IPS-18c (cell line): ENCODE measurements around the gene FLNB.

Experiments
- H3K4me3 ChIP-seq: 2 replicates; pipeline ENCODE4 v1.7.0; 2013; ENCODE audit warnings: low read depth, mild to moderate bottlenecking, low read length, moderate library complexity; ENCODE audit not compliant: insufficient read depth
- H3K9me3 ChIP-seq: one replicate; pipeline ENCODE4 v1.6.1; 2013; ENCODE audit warnings: mild to moderate bottlenecking, low read length, moderate library complexity; ENCODE audit not compliant: control insufficient read depth, insufficient read depth

FLNB gene

DNA sequence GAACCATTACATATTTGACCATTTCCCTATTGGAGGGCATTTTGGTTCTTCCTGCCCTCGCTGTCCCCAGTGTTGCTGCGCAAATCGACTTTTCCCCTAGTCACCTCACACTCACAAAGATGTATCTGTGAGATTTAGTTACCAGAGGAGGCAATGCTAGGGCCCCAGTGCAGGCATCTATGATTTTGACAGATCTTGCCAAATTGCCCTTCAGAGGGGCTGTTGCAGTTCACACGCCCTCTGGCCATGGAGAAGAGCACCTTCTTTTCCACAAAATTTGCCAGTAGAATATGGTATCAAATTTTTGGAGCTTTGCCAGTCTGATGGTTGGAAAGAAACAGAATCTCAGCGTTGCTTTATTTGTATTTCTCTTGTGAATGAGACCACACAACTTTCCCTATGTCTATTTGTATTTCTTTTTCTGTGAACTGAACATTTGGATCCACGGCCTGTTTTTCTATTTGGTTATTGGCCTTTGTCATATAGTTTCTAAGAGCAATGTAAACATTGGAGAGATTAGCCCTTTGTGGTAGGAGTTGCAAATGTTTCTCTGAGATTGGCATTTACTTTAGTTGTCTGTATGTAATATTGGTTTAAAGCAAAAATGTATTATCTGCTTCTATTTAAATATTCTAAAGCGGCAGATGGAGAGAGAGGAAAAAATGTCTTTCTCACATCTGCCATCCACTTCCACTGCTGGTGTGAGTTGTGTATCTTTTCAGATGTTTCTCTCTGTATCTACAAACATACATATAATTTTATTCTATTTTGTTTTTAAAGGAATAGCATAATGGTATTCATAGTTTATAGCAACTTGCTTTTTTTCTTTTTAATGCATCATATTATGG, 136.5 kb downstream of the FLNB start:
- H3K4me3 ChIP-seq: no peak overlapping the region
- H3K9me3 ChIP-seq: no peaks in the 10 kb centered on the region

DNA sequence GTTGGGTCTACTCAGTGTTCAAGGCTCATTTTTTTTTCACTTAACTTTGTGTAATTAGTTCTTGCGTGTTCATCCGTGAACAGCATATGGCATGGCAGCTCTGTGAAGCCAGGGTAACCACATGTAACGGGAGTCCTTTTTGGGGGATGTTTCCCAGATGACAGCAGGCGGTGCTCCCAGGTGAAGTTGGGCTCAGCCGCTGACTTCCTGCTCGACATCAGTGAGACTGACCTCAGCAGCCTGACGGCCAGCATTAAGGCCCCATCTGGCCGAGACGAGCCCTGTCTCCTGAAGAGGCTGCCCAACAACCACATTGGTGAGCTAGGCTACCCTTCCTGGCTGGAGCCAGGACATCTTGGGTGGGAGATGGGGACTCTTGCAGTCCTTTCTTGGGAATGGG, 139.8 kb downstream of the FLNB start:
- H3K4me3 ChIP-seq: no peak overlapping the region
- H3K9me3 ChIP-seq: peaks cover 2% of the 10 kb centered on the region

DNA sequence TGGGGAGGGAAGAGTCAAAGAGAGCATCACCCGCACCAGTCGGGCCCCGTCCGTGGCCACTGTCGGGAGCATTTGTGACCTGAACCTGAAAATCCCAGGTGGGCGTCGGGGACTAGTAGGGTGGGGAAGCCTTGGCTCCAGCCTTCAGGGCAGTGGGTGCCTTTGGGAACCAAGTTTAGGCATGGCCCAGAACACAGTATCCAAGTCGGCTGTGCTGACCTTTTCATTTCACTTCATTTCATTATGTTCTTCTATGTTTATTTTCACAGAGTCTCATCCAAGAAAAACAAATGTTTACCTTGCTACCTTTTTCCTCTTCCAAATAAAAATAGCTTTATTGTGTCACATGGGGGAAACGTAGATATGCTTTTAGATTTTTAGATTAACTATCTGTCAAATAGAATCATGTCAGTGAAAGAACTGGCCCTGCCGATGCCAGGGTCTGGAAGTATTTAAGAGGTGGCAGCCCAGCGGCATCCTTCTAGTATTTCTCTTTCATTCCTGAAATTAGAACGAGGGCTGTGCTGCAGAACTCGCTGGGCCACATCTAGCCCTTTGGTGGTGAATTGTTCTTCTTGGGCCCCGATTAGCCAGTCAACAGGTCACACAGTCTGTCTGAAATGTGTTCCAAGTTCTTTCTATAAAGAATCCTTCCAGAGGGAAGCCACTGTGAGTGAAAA, 142.0 kb downstream of the FLNB start:
- peaks cover 2% of the 10 kb centered on the region for H3K9me3 ChIP-seq
- H3K4me3 ChIP-seq: no peak overlapping the region

- no peak overlapping the region for H3K4me3 ChIP-seq
- H3K9me3 ChIP-seq: peaks cover 2% of the 10 kb centered on the region
These were observed 142.6 kb downstream of the FLNB start for GRCh38 chr3:58150810-58151199.

DNA sequence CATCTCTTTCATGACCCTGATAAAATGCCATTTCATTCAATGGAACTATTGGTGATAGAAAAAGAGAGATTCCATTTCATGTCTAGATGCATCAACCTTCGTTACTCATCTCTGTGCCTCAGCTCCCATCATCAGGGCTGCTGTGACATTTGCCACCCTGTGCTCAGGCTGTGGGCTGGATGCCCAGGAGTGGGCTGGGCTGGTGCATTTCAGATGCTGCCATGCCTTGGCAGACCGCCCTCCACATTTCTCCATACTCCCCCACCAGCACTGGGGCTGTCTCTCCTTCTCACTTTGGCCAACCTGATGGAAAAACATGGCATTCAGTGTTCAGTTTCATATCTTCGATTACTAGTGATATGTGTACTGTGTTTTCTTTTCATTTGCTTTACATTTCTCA, 143.4 kb downstream of the FLNB start:
- Histone ChIP-seq H3K9me3 (peaks cover 2% of the 10 kb centered on the region), H3K4me3 (no peak overlapping the region)

DNA sequence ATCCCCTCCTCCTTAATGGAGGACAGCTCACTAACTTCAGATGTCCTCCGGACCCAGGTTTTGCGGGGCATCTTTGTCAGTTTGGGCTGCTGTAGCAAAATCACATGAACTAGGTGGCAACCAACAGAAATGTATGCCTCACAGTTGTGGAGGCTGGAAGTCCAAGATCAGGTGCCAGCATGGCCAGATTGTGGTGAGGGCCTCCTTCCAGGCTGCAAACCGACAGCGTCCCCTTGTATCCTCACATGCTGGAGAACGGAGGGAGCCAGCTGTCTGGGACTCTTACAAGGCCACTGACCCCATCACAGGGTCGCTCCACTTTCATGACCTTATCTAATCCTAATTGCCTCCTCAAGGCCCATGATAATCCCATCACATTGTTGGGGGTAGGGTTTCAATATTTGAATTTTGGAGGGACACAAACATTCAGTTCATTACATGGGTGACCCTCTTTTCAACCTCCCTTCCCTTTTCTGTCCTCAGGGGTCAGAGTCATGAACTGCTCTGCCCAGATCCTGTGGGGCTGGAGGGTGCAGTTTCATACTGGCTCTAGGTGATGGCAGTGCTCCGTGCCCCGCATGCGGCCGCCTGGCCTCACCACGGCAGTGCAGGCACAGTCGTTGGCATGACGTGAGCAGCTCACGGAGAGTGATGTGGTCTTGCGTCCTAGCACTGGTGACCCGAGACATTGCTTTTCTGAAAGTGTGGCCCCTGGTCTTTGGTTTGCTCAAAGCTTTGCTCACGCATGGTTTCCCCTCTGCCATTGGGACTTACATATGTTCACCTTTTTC, 144.2 kb downstream of the FLNB start:
- Histone ChIP-seq H3K9me3 (peaks cover 2% of the 10 kb centered on the region), H3K4me3 (no peak overlapping the region)

GRCh38 chr3:58153371-58153770, 145.1 kb downstream of the FLNB start:
- Histone ChIP-seq H3K9me3 (peaks cover 2% of the 10 kb centered on the region), H3K4me3 (no peak overlapping the region)

- H3K4me3 ChIP-seq: no peak overlapping the region
These were observed 146.6 kb downstream of the FLNB start for GRCh38 chr3:58154626-58155449.

DNA sequence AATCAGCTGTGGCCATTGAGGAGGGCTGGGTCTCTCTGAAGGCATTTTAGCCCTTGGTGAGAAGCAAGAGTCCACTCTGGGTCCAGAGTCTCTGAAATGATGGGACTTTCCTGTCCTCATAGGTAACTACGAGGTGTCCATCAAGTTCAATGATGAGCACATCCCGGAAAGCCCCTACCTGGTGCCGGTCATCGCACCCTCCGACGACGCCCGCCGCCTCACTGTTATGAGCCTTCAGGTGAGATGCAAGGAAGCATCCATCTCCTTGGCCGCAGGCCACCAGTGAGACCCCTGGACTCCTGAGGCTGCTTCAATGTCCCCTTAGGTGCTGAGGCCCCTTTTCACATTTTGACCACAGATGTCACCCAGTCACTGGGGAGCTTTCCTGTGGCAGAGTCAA, 147.6 kb downstream of the FLNB start:
- no peak overlapping the region for H3K4me3 ChIP-seq

More at GRCh38 chr3:58154626-58155449, 146.6 kb downstream of the FLNB start:
- H3K9me3 ChIP-seq: peaks cover 2% of the 10 kb centered on the region

DNA sequence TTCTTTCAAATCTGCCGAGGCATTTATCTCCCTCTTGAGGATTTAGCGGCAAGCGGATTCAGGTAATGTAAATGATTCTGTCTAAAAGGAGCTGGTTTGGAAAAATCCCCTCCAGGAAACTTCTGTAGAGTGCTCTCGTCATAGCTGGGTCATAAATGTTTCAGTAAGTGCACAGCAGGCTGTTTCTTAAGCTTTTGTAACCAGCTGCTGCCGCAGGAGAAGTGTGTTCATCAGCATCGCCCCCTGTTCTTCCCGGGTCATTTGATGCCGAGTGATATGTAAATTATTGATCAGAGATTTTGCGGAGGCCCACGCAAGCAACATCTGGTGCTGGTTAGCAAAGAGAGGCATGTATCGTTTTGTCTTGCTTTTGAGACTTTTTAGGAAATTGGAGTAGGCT, 149.5 kb downstream of the FLNB start:
- H3K9me3 ChIP-seq: no peaks in the 10 kb centered on the region
- H3K4me3 ChIP-seq: no peak overlapping the region

More for the DNA sequence above, 147.6 kb downstream of the FLNB start:
- H3K9me3 ChIP-seq: peaks cover 2% of the 10 kb centered on the region

GRCh38 chr3:58158442-58159153, 150.4 kb downstream of the FLNB start:
- no peak overlapping the region for H3K4me3 ChIP-seq
- H3K9me3 ChIP-seq: no peaks in the 10 kb centered on the region

DNA sequence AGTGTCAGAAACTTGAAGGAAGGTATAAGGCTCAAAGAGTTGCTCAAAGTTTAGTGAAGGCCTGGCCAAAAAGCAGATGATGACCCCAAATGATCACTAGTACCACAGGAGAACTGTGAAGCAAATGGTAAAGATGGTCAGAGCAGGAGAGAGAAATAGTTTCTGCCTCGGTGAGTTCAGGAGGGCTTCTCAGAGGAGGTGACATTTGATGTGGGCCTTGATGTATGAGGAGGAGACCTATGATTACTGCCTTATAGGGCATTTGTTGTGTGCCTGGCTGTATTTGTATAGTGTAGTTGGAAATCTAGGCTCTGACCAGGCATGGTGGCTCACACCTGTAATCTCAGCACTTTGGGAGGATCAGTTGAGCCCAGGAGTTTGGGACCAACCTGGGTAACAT, 152.2 kb downstream of the FLNB start:
- H3K4me3 ChIP-seq: no peak overlapping the region
- no peaks in the 10 kb centered on the region for H3K9me3 ChIP-seq

DNA sequence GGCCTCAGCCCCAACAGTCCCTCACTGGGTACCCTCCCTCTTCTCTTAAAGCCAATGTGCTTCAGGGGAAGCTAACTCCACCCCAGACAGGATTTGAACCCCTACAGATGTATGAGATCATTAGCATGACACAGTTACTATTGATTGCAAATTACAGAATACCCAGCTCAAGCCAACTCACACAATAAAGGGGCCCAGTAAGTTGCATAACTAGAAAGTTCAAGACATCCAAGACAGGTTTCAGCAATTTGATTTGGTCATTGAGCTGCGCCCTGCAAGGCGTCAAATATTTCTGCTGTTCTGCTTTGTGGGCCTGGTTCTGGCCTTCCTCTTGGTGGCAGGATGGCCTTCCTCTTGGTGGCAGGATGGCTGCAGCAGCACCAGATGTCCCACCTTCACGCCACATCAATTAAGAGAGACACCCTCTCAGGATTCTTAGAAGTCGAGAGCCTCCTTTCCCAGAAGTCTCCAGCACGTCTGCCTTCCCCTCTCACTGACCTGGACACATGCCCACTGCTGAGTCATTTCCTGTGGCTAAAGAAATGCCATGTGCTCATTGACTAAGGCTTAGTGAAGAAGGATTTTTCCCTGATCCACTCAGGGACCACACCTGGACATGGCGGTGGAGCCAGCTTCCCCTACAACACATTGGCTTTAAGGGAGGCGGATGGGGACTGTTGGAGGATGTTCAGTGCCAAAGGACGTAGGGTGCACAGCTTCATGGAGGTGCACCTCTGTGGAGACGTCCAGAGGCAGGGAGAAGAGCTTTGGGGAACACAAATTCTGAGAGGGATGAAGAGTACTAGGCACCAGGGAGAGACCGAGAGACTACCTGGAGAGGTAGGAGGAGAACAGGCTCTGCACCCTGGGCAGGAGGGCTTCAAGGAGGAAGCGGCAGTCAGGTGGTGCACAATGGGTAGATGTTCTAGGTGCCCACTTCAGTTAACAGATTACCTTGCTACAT, 153.5 kb downstream of the FLNB start:
- Histone ChIP-seq H3K9me3 (no peaks in the 10 kb centered on the region), H3K4me3 (no peak overlapping the region)

- no peaks in the 10 kb centered on the region for H3K9me3 ChIP-seq
- no peak overlapping the region for H3K4me3 ChIP-seq
These were observed 155.0 kb downstream of the FLNB start for GRCh38 chr3:58163234-58163633.

- Histone ChIP-seq H3K4me3 (no peak overlapping the region; the same call in 1 of the 2 replicates), H3K9me3 (no peaks in the 10 kb centered on the region)
These were observed 156.1 kb downstream of the FLNB start for GRCh38 chr3:58164199-58164879.
